ENCODE results near the gene SLC45A2.

Gene SLC45A2

DNA sequence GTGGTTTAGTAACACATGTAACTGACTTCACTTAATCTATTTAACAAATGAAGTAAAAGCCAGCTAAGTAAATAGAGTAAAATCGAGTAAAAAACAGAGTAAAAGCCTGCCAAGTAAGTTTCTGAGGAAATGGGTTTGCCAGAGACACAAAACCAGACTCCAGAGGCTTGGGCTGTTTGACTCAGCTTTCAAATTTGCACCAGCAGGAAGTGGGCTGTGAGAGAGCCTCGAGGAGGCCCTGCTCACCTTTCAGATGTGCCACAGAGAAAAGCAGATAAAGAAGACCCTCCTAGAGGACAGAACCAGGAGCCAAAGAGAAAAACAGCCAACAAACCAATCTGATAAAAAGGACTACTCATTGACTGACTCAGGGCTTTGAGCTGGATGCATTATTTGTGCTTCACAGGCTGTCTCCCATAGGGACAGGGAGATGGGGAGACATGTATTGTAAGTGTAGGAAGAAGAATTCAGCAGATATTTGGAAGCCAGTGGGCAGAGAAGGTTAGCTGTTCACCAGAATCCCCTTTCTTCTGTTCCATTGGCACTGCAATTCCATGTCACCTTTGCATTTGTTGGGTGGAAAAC, 37.7 kb upstream of the SLC45A2 start:
- TF ChIP-seq, protein P1, sequence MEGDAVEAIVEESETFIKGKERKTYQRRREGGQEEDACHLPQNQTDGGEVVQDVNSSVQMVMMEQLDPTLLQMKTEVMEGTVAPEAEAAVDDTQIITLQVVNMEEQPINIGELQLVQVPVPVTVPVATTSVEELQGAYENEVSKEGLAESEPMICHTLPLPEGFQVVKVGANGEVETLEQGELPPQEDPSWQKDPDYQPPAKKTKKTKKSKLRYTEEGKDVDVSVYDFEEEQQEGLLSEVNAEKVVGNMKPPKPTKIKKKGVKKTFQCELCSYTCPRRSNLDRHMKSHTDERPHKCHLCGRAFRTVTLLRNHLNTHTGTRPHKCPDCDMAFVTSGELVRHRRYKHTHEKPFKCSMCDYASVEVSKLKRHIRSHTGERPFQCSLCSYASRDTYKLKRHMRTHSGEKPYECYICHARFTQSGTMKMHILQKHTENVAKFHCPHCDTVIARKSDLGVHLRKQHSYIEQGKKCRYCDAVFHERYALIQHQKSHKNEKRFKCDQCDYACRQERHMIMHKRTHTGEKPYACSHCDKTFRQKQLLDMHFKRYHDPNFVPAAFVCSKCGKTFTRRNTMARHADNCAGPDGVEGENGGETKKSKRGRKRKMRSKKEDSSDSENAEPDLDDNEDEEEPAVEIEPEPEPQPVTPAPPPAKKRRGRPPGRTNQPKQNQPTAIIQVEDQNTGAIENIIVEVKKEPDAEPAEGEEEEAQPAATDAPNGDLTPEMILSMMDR (IDR thresholded peaks at IDR 0.05; ENCODE audit: low read depth, low read length, missing control alignments), result no peak
- no peak for DNase-seq (ENCODE audit: low read depth)
- no peak overlapping the region for H3K4me3 ChIP-seq (ENCODE audit: low read depth, low read length)

DNA sequence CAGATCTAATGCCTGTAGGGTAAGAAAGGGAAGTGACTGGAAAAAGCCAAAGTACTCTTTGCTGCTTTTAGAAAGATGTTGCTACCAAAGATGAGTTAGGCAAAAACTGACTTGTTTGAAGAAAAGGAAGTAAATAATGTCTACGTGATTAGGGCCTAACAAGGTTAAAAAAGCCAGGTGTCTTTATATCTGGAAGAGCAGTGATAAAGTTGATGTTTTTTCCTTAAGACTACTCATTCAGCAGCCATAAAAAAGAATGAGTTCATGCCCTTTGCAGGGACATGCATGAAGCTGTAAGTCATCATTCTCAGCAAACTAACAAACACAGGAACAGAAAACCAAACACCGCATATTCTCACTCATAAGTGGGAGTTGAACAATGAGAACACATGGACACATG, 36.8 kb upstream of the SLC45A2 start:
- TF ChIP-seq, protein P1 (IDR thresholded peaks at IDR 0.05; ENCODE audit: low read depth, low read length, missing control alignments), result no peak
- no peak for DNase-seq (ENCODE audit: low read depth)

DNA sequence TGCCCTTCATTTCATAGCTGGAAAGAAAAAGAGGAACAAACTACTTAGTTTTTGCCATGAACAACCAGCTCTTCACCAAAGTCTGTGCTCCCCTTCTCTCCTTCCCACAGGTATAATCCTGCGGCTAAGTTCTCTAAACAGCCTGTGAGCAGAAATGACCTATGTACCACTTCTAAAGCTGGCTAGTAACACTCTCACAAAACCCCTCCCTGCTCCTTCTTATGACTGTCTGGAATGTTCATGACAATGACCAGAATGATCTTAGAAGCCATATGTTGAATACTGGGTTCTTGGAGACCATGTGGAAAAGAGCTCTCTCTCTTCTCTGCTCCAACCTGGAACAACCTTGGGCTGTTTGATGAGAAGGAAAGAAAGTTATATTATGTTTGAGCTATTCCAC, 36.2 kb upstream of the SLC45A2 start:
- DNase-seq (ENCODE audit: low read depth), result no peak
- TF ChIP-seq, protein P1 (IDR thresholded peaks at IDR 0.05; ENCODE audit: low read depth, low read length, missing control alignments), result no peak
- H3K4me3 ChIP-seq (ENCODE audit: low read depth, low read length), result no peak overlapping the region

More for the DNA sequence above, 36.8 kb upstream of the SLC45A2 start:
- H3K4me3 ChIP-seq (ENCODE audit: low read depth, low read length), result no peak overlapping the region

DNA sequence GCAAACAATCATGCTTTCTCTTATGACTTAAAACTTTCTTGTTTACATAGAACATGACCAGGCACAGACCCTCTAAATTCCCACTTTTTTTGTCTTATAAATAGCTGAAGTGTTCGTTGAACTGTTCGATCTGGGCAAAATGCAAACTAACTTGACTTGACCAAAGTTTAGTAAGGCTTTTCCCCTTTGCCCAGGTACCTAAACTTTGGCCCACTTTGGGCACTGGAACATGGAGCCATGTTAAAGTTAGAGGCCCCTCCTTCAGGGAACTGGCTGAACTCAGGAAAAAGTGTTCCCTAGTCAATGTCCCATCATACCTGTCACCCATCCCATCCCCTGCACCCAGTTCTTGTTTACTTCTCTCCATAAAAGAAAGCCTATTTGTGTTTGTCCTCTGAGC, 32.8 kb upstream of the SLC45A2 start:
- TF ChIP-seq, protein P1 (IDR thresholded peaks at IDR 0.05; ENCODE audit: low read depth, low read length, missing control alignments), result no peak
- no peak overlapping the region for H3K4me3 ChIP-seq (ENCODE audit: low read depth, low read length)
- DNase-seq (ENCODE audit: low read depth), result no peak

DNA sequence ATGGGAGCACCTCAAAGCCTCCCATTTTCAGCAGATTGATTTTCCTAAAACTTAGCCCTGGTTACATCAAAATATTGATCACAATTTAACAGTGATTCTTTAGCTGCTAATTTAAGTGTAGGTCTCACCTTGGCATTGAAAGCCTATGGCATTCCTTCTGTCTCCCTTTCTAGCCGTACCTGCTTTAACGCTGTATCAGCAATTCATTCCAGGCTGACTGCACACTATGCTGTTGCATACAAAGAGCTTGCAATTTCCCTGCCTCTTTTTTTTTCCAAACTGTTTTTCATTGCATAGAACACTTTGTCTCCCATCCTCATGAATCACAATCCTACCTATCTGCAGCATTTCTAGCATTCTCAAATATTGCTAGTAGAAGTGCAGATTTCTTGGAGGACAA, 32.3 kb upstream of the SLC45A2 start:
- TF ChIP-seq, protein P1 (IDR thresholded peaks at IDR 0.05; ENCODE audit: low read depth, low read length, missing control alignments), result no peak
- DNase-seq (ENCODE audit: low read depth), result no peak
- H3K4me3 ChIP-seq (ENCODE audit: low read depth, low read length), result no peak overlapping the region

DNA sequence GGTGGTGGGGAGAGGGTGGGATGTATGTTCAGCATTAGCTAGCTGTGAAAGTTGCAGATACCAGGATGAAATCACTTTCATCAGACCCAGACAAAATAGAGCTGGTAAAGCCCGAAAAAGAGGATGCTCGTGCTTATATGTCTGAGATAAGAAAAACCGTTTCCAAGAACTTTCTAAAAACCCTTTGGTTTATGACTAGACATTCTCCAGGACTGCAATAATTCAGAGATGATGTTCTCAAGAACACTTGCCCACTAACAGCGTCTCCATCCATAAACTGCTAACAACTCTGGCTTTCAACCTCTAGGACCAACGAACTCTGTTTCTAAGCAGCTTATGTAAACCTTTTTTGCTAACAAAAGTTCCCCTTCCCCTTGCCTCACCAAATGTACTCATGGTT, 31.7 kb upstream of the SLC45A2 start:
- no peak for DNase-seq (ENCODE audit: low read depth)
- no peak overlapping the region for H3K4me3 ChIP-seq (ENCODE audit: low read depth, low read length)
- TF ChIP-seq, protein P1 (IDR thresholded peaks at IDR 0.05; ENCODE audit: low read depth, low read length, missing control alignments), result no peak

DNA sequence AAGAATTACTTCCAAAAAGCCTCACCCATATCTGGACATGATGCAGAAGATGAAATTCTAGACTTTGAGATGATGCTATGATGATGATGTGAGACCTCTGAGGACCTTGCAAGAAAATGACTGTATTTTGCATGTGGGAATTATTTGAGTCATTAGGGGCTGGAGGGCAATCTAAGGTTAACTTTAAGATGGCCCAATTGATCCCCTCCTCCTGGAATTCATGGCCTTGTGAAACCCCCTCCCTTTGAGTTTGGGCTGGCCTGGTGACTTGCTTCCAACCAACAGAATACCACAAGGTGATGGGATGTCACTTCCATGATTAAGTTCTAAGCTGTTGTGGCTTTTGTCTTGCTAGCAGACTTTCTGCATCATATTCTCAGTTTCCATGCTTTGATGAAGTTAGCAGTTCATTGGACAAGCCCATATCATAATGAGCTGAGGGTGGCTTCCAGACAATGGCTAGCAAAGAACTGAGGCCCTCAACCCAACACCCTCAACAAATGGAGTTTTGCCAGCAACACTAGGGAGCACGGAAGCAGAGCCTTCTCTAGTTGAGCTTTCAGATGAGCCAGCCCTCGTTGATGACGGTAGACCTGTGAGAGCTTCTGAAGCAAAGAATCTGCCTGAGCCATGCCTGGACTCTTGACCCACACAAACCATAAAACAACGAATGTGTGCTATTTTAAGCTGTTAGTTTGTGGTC, 30.8 kb upstream of the SLC45A2 start:
- H3K4me3 ChIP-seq (ENCODE audit: low read depth, low read length), result no peak overlapping the region
- TF ChIP-seq, protein P1 (IDR thresholded peaks at IDR 0.05; ENCODE audit: low read depth, low read length, missing control alignments), result no peak
- no peak for DNase-seq (ENCODE audit: low read depth)
